Thyroid gland (tissue), 4 donors: ENCODE measurements around the gene NTMT2.

Source experiments
- POLR2A ChIP-seq, 2 donors: fragments of 450-650 bp; IDR thresholded peaks; one replicate each; pipeline ENCODE4 v1.6.1; 2017; ENCODE audit warnings: antibody characterized with exemption in 2 of 2, mild to moderate bottlenecking in 2 of 2, moderate library complexity in 1 of 2
- TF ChIP-seq, protein P1 (sequence below), 6 experiments: fragments of 200-600 bp in 3 of 6; fragments of 450-650 bp in 3 of 6; sonication (generic) in 3 of 6; IDR thresholded peaks; one replicate each; pipeline ENCODE4 v1.5.1; 2016 to 2019; ENCODE audit warnings: antibody characterized with exemption in 6 of 6, mild to moderate bottlenecking in 2 of 6, inconsistent platforms in 1 of 6, moderate library complexity in 1 of 6

DNA sequence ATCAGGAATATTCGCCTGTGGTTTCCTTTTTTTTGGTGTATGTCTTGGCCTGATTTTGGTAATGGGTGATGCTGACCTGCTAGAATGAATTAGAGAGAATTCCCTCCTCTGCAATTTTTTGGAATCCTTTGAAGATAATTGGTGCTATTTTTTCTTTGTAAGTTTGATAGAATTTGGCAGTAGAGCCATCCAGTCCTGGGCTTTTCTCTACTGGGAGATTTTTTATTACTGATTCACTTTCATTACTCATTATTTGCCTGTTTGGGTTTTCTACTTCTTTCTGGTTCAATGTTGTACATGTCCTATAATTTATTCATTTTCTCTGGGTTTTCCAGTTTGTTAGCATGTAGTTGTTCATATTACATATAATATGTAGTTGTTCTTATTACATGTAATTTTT lies 48.7 kb downstream of the NTMT2 start:
- TF ChIP-seq, protein P1, sequence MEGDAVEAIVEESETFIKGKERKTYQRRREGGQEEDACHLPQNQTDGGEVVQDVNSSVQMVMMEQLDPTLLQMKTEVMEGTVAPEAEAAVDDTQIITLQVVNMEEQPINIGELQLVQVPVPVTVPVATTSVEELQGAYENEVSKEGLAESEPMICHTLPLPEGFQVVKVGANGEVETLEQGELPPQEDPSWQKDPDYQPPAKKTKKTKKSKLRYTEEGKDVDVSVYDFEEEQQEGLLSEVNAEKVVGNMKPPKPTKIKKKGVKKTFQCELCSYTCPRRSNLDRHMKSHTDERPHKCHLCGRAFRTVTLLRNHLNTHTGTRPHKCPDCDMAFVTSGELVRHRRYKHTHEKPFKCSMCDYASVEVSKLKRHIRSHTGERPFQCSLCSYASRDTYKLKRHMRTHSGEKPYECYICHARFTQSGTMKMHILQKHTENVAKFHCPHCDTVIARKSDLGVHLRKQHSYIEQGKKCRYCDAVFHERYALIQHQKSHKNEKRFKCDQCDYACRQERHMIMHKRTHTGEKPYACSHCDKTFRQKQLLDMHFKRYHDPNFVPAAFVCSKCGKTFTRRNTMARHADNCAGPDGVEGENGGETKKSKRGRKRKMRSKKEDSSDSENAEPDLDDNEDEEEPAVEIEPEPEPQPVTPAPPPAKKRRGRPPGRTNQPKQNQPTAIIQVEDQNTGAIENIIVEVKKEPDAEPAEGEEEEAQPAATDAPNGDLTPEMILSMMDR (IDR thresholded peaks at IDR 0.05) = no peak
- no peak for TF ChIP-seq POLR2A (IDR thresholded peaks at IDR 0.05)
